ENCODE data around the gene C6orf47. TPM values are rescaled to one million over a fixed set of nuclear protein-coding genes. Genes with fewer than 3 reads are reported as not detected.

The C6orf47 gene
- total RNA-seq, 2 experiments from 2014 or later: 9.6 to 10.5 TPM

DNA sequence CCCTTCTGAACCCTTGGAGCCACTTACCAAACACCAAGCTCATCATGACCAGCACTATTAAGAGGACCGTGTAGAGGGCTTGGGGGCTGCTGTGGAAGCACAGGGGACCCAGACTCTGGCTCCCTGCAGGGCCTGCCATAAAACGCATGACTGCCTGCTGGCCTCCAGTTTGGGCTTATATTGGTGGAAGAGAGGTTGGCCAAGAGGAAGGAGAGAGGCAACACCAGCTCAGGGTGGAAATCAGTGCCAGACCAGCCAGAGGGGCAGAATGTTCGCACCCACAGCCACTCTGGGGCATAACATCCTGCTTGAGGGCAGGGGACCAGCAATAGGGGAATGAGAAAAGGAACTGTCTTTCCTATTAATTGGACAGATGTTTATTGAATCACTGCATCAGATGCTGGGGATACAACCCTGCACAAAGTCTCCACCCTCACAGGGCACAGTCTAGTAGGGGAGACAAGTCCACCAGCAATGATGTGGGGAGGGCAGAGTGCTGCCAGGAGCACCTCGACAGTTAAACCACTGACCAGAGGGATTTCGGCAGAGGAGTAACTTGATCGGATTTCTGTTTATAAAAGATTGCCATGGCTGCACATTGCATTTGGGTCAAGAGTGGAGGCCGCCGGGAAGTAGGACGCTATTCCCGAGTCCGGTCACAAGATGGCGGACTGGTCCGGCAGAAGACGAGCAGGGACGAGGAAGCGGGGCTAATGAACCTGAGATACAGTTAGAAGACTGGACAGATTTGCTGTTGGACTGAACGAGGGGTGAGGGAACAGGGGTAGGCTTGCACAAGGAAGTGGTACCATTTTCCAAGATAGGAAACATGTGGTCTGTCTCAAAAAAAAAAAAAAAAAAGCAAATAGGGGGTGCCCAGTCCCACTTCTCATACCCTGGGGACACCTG is 19.9 kb upstream of the C6orf47 start, which contains the start of gene LY6G5C:
TSS of gene LY6G5C (minus strand) at position 842 of the 909 bp plus-strand sequence. CDS start at position 148, 694 bp downstream.
- Mint-ChIP-seq H3K36me3 (ENCODE audit: low read depth) (peaks cover 7% of the 10 kb centered on the region), H3K4me3 (peak within 1 kb of the TSS; percentile 87), H3K9me3 (no peaks in the 10 kb centered on the region), H3K27ac (peak within 1 kb of the TSS; percentile 35), H3K27me3 (no peaks in the 10 kb centered on the region), H3K4me1 (ENCODE audit: low read depth) (peaks cover 19% of the 10 kb centered on the region)
- Histone ChIP-seq H3K4me1 (ENCODE audit: insufficient read depth, low read length) (peaks cover 21% of the 10 kb centered on the region), H3K27me3 (ENCODE audit: control insufficient read depth in 1 of 2, insufficient read depth in 2 of 2, low read length in 2 of 2) (no peaks in the 10 kb centered on the region), H3K4me3 (ENCODE audit: low read length) (peak within 1 kb of the TSS; percentile 79), H3K36me3 (ENCODE audit: insufficient read depth, low read length) (no peaks in the 10 kb centered on the region), H3K9me3 (ENCODE audit: control insufficient read depth in 1 of 2, insufficient read depth in 1 of 2, low read length in 2 of 2) (no peaks in the 10 kb centered on the region), H3K27ac (ENCODE audit: low read depth in 1 of 2, low read length in 2 of 2) (peak within 1 kb of the TSS in 1 of 2 donors; percentile 44)
- peak; percentile 71 for TF ChIP-seq CTCF (IDR thresholded peaks at IDR 0.05)
- ATAC-seq (ENCODE audit: poor library complexity): peak; percentile 63
- POLR2A ChIA-PET: interaction anchor here (0.6 to 1.9 kb wide), 8 partner anchors 14 to 515 kb away, joined by 3 to 12 read pairs (median 4); partner anchors contain the start of genes ABHD16A, EHMT2, GPANK1 and HSPA1B
- CTCF ChIA-PET: interaction anchor here (0.7 to 1.4 kb wide), 6 partner anchors 14 to 149 kb away, joined by 3 to 10 read pairs (median 4); partner anchors contain the start of gene ABHD16A
- intact Hi-C loops (cut with DNase I, micrococcal nuclease): loop anchor here (1.0 to 5.0 kb wide), 5 partner anchors 48 to 272 kb away; partner anchors contain the start of gene DDAH2 (in 1 of the 2)
- peak in 13 of 14 experiments; percentile 45 to 83 (median 61) for DNase-seq

DNA sequence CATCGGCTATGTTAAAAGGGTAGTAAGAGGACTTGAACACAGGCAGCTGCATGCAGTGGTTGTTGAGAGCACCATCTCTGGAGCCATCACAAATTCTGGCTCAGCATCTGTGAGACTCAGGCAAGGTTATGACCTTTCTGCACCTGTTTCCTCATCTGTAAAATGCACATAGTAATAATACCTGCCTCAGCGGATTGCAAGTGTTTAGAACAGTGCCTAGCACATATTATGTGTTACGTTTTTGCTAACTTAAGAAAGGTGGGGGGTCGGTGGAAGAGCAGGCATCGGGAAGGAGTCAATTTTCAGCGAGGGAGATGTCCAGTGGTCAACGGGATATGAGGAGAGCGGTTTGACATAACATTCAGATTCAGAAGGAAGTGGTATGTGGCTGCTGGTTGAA is 17.4 kb upstream of the C6orf47 start:
- POLR2A ChIA-PET: interaction anchor here (1.7 kb wide), 1 partner anchor 13 kb away, joined by 5 read pairs; the partner anchor contains the start of gene GPANK1
- H3K4me3 Mint-ChIP-seq: peak overlapping the region; percentile 49

More for the DNA sequence above, 17.4 kb upstream of the C6orf47 start:
- Mint-ChIP-seq H3K36me3 (ENCODE audit: low read depth) (peaks cover 22% of the 10 kb centered on the region), H3K27ac (no peak overlapping the region), H3K4me1 (ENCODE audit: low read depth) (peaks cover 19% of the 10 kb centered on the region), H3K9me3 (no peaks in the 10 kb centered on the region), H3K27me3 (no peaks in the 10 kb centered on the region)
- CTCF ChIA-PET: interaction anchor here (0.8 kb wide), 1 partner anchor 92 kb away, joined by 3 read pairs; no protein-coding TSS in a partner anchor
- no peak overlapping the region for H3K4me3 ChIP-seq (ENCODE audit: low read length)
- TF ChIP-seq CTCF (IDR thresholded peaks at IDR 0.05): no peak
- H3K27me3 ChIP-seq (ENCODE audit: control insufficient read depth in 1 of 2, insufficient read depth in 2 of 2, low read length in 2 of 2): no peaks in the 10 kb centered on the region
- DNase-seq (no peak), ATAC-seq (ENCODE audit: poor library complexity) (no peak)
- intact Hi-C loops (cut with DNase I, micrococcal nuclease): no loop called here
- peaks cover 21% of the 10 kb centered on the region for H3K4me1 ChIP-seq (ENCODE audit: insufficient read depth, low read length)
- H3K36me3 ChIP-seq (ENCODE audit: insufficient read depth, low read length): peaks cover 4% of the 10 kb centered on the region
- H3K9me3 ChIP-seq (ENCODE audit: control insufficient read depth in 1 of 2, insufficient read depth in 1 of 2, low read length in 2 of 2): no peaks in the 10 kb centered on the region
- no peak overlapping the region for H3K27ac ChIP-seq (ENCODE audit: low read depth in 1 of 2, low read length in 2 of 2)

Measured in CD4-positive, alpha-beta T cell (primary cell).